ENCODE results near the gene ULK4.
"Not testable (repeated sequence)": the region's sequence is repeated elsewhere in the genome, so short reads cannot be mapped to it uniquely, and the experiment has no call there.

The ULK4 gene

GRCh38 chr3:41651718-41652117 is 310.2 kb downstream of the ULK4 start:
- in situ Hi-C loops (cut with HindIII; ENCODE audit: low sequenced_read_pairs), result no loop called here

GRCh38 chr3:41650406-41650805 is 311.5 kb downstream of the ULK4 start:
- in situ Hi-C loops (cut with HindIII; ENCODE audit: low sequenced_read_pairs), result no loop called here

- in situ Hi-C loops (cut with HindIII; ENCODE audit: low sequenced_read_pairs), result no loop called here
Measured at GRCh38 chr3:41649129-41649739, 312.7 kb downstream of the ULK4 start.

GRCh38 chr3:41647730-41648129 is 314.2 kb downstream of the ULK4 start:
- in situ Hi-C loops (cut with HindIII; ENCODE audit: low sequenced_read_pairs), result not testable (repeated sequence)

- in situ Hi-C loops (cut with HindIII; ENCODE audit: low sequenced_read_pairs), result no loop called here
Measured at GRCh38 chr3:41640076-41640475, 321.8 kb downstream of the ULK4 start.

GRCh38 chr3:41638381-41638780 is 323.5 kb downstream of the ULK4 start:
- in situ Hi-C loops (cut with HindIII; ENCODE audit: low sequenced_read_pairs), result no loop called here

- in situ Hi-C loops (cut with HindIII; ENCODE audit: low sequenced_read_pairs), result no loop called here
Measured at GRCh38 chr3:41632700-41633099, 329.2 kb downstream of the ULK4 start.

GRCh38 chr3:41630708-41631107 is 331.2 kb downstream of the ULK4 start:
- in situ Hi-C loops (cut with HindIII; ENCODE audit: low sequenced_read_pairs), result no loop called here

- in situ Hi-C loops (cut with HindIII; ENCODE audit: low sequenced_read_pairs), result no loop called here
Measured at GRCh38 chr3:41629986-41630385, 331.9 kb downstream of the ULK4 start.

GRCh38 chr3:41629072-41629471 is 332.8 kb downstream of the ULK4 start:
- in situ Hi-C loops (cut with HindIII; ENCODE audit: low sequenced_read_pairs), result no loop called here

GRCh38 chr3:41627477-41628087 is 334.3 kb downstream of the ULK4 start:
- in situ Hi-C loops (cut with HindIII; ENCODE audit: low sequenced_read_pairs), result no loop called here

- in situ Hi-C loops (cut with HindIII; ENCODE audit: low sequenced_read_pairs), result no loop called here
Measured at GRCh38 chr3:41612853-41613252, 349.1 kb downstream of the ULK4 start.

- in situ Hi-C loops (cut with HindIII; ENCODE audit: low sequenced_read_pairs), result no loop called here
Measured at GRCh38 chr3:41611008-41611407, 350.9 kb downstream of the ULK4 start.

- in situ Hi-C loops (cut with HindIII; ENCODE audit: low sequenced_read_pairs), result no loop called here
Measured at GRCh38 chr3:41608347-41608746, 353.6 kb downstream of the ULK4 start.

GRCh38 chr3:41603807-41604206 is 358.1 kb downstream of the ULK4 start:
- in situ Hi-C loops (cut with HindIII; ENCODE audit: low sequenced_read_pairs), result no loop called here

GRCh38 chr3:41602121-41602520 is 359.8 kb downstream of the ULK4 start:
- in situ Hi-C loops (cut with HindIII; ENCODE audit: low sequenced_read_pairs), result no loop called here

- in situ Hi-C loops (cut with HindIII; ENCODE audit: low sequenced_read_pairs), result no loop called here
Measured at GRCh38 chr3:41601404-41601987, 360.4 kb downstream of the ULK4 start.

GRCh38 chr3:41600616-41601015 is 361.3 kb downstream of the ULK4 start:
- in situ Hi-C loops (cut with HindIII; ENCODE audit: low sequenced_read_pairs), result no loop called here

- in situ Hi-C loops (cut with HindIII; ENCODE audit: low sequenced_read_pairs), result no loop called here
Measured at GRCh38 chr3:41599127-41599484, 362.8 kb downstream of the ULK4 start.

GRCh38 chr3:41598402-41599126 is 363.3 kb downstream of the ULK4 start:
- in situ Hi-C loops (cut with HindIII; ENCODE audit: low sequenced_read_pairs), result no loop called here

- in situ Hi-C loops (cut with HindIII; ENCODE audit: low sequenced_read_pairs), result no loop called here
Measured at GRCh38 chr3:41593774-41594173, 368.1 kb downstream of the ULK4 start.

Measured in DLD1 (cell line).